GM23338 (cell line): Measurements from ENCODE around the gene BMPER. TPM values are rescaled to one million over a fixed set of nuclear protein-coding genes. Genes with fewer than 3 reads are reported as not detected.

Experiments
- ATAC-seq: fragments of 200-7000 bp; cut with Tn5 transposase; 3 replicates; pipeline ENCODE4 v1.9.1; 2020
- DNase-seq: peaks from one replicate; pipeline ENCODE4 v3.0.0-alpha.2; 2015; ENCODE audit warnings: low spot score
- H2AFZ ChIP-seq: fragments of 200-600 bp; sonication (generic); 2 replicates; pipeline ENCODE4 v1.8.0; 2016; ENCODE audit warnings: antibody characterized with exemption, mild to moderate bottlenecking, moderate library complexity
- H3F3A ChIP-seq: fragments of 200-600 bp; sonication (generic); replicated peaks from 2 replicates; pipeline ENCODE4 v1.8.0; 2017; ENCODE audit warnings: antibody characterized with exemption, mixed run types, low read depth
- H3K27ac ChIP-seq: fragments of 200-600 bp; sonication (generic); 2 replicates; pipeline ENCODE4 v1.6.1; 2016; ENCODE audit warnings: low read depth
- H3K27me3 ChIP-seq: fragments of 200-600 bp; sonication (generic); 2 replicates; pipeline ENCODE4 v1.8.0; 2016; ENCODE audit warnings: mild to moderate bottlenecking, mixed run types, moderate library complexity; ENCODE audit not compliant: insufficient read depth
- H3K36me3 ChIP-seq: fragments of 200-600 bp; sonication (generic); 2 replicates; pipeline ENCODE4 v1.8.0; 2016; ENCODE audit warnings: mild to moderate bottlenecking; ENCODE audit not compliant: insufficient read depth
- H3K4me1 ChIP-seq: fragments of 200-600 bp; sonication (generic); 2 replicates; pipeline ENCODE4 v1.8.0; 2016; ENCODE audit warnings: mild to moderate bottlenecking, moderate library complexity; ENCODE audit not compliant: insufficient read depth
- H3K4me2 ChIP-seq: fragments of 200-600 bp; sonication (generic); 2 replicates; pipeline ENCODE4 v1.7.1; 2017; ENCODE audit warnings: mixed run types
- H3K4me3 ChIP-seq: fragments of 200-600 bp; sonication (generic); 2 replicates; pipeline ENCODE4 v1.6.1; 2016; ENCODE audit warnings: mixed run types
- H3K79me2 ChIP-seq: fragments of 200-600 bp; sonication (generic); replicated peaks from 2 replicates; pipeline ENCODE4 v1.8.0; 2017; ENCODE audit warnings: mild to moderate bottlenecking; ENCODE audit not compliant: insufficient read depth
- H3K9me2 ChIP-seq: fragments of 200-600 bp; sonication (generic); 2 replicates; pipeline ENCODE4 v1.8.0; 2017; ENCODE audit not compliant: insufficient read depth
- H4K20me1 ChIP-seq: fragments of 200-600 bp; sonication (generic); replicated peaks from 2 replicates; pipeline ENCODE4 v1.8.0; 2017; ENCODE audit warnings: mild to moderate bottlenecking; ENCODE audit not compliant: insufficient read depth
- H3K27ac Mint-ChIP-seq: 2 replicates; pipeline ENCODE4 v1.8.0; 2020; ENCODE audit warnings: inconsistent platforms, mild to moderate bottlenecking, moderate library complexity, mixed read lengths
- H3K27me3 Mint-ChIP-seq: 3 replicates; pipeline ENCODE4 v1.8.0; 2022; ENCODE audit warnings: low read depth, mild to moderate bottlenecking, moderate library complexity, mixed read lengths, inconsistent platforms; ENCODE audit not compliant: insufficient read depth, poor library complexity
- H3K36me3 Mint-ChIP-seq: 3 replicates; pipeline ENCODE4 v1.8.0; 2021; ENCODE audit warnings: low read depth, mild to moderate bottlenecking, inconsistent platforms, moderate library complexity, mixed read lengths
- H3K4me1 Mint-ChIP-seq: 3 replicates; pipeline ENCODE4 v1.8.0; 2020; ENCODE audit warnings: mild to moderate bottlenecking, inconsistent platforms, mixed read lengths
- H3K4me3 Mint-ChIP-seq: 3 replicates; pipeline ENCODE4 v1.8.0; 2021; ENCODE audit warnings: moderate library complexity, mild to moderate bottlenecking, inconsistent platforms, mixed read lengths
- H3K9me3 Mint-ChIP-seq: 3 replicates; pipeline ENCODE4 v1.8.0; 2020; ENCODE audit warnings: moderate library complexity, mild to moderate bottlenecking, inconsistent platforms, mixed read lengths
- CREB1 ChIP-seq: fragments of 250-450 bp; sonication (Bioruptor Pico); IDR thresholded peaks from 2 replicates; pipeline ENCODE4 v1.5.0; 2020; ENCODE audit warnings: low read depth, mild to moderate bottlenecking, moderate library complexity
- EZH2 ChIP-seq: fragments of 200-600 bp; sonication (generic); IDR thresholded peaks from one replicate; pipeline ENCODE4 v1.8.0; 2017; ENCODE audit warnings: antibody characterized with exemption, mild to moderate bottlenecking, low read depth; ENCODE audit not compliant: unreplicated experiment
- NANOG ChIP-seq: IDR thresholded peaks from 2 replicates; pipeline ENCODE4 v1.6.1; 2016; ENCODE audit warnings: antibody characterized with exemption, borderline replicate concordance
- STAT1 ChIP-seq: IDR thresholded peaks from one replicate; pipeline ENCODE4 v1.6.1; 2016; ENCODE audit warnings: antibody characterized with exemption; ENCODE audit not compliant: unreplicated experiment
- polyA plus RNA-seq: library from polyadenylated mRNA; unstranded; fragments of >200 nt; fragmentation: Nextera tagmentation; extraction: Ambion mirVana; gene quantifications from 2 replicates; pipeline ENCODE4 v1.2.1, GENCODE V29; 2016
- total RNA-seq: library from RNA; depleted of rRNA; stranded (reverse); fragments of >200 nt; shearing (Covaris generic); gene quantifications from 2 replicates; pipeline ENCODE4 v1.2.3, GENCODE V29; 2014
- TF ChIP-seq, protein P1 (sequence below): fragments of 250-450 bp; sonication (Bioruptor Pico); IDR thresholded peaks from 2 replicates; pipeline ENCODE4 v1.5.0; 2020; ENCODE audit warnings: mild to moderate bottlenecking, moderate library complexity
- TF ChIP-seq, protein P2 (sequence below): IDR thresholded peaks from 2 replicates; pipeline ENCODE4 v1.6.1; 2016; ENCODE audit warnings: antibody characterized with exemption

Gene BMPER
- total and polyA plus RNA-seq, 2 experiments from 2014 or later, result 0.53 to 1.4 TPM

DNA sequence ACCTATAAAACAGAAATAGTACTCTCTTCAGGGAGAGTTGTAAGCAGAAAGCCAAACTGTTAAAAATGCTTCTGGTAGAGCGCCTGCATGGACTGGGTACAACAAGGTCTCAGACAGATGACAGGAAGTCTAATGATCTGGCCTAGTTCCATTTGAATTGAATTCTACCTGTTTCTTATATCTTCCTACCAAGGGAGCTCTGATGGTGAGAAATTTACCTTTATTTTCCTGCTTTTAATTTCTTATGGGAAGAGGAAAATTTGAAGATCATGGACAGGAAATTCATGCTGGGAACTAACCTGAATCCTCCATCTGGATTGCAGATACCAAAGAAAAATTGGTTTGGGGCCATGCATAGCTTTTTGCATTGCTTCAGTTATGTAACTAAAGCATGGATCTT is 63.3 kb downstream of the BMPER start (continued):
- TF ChIP-seq, protein P1, sequence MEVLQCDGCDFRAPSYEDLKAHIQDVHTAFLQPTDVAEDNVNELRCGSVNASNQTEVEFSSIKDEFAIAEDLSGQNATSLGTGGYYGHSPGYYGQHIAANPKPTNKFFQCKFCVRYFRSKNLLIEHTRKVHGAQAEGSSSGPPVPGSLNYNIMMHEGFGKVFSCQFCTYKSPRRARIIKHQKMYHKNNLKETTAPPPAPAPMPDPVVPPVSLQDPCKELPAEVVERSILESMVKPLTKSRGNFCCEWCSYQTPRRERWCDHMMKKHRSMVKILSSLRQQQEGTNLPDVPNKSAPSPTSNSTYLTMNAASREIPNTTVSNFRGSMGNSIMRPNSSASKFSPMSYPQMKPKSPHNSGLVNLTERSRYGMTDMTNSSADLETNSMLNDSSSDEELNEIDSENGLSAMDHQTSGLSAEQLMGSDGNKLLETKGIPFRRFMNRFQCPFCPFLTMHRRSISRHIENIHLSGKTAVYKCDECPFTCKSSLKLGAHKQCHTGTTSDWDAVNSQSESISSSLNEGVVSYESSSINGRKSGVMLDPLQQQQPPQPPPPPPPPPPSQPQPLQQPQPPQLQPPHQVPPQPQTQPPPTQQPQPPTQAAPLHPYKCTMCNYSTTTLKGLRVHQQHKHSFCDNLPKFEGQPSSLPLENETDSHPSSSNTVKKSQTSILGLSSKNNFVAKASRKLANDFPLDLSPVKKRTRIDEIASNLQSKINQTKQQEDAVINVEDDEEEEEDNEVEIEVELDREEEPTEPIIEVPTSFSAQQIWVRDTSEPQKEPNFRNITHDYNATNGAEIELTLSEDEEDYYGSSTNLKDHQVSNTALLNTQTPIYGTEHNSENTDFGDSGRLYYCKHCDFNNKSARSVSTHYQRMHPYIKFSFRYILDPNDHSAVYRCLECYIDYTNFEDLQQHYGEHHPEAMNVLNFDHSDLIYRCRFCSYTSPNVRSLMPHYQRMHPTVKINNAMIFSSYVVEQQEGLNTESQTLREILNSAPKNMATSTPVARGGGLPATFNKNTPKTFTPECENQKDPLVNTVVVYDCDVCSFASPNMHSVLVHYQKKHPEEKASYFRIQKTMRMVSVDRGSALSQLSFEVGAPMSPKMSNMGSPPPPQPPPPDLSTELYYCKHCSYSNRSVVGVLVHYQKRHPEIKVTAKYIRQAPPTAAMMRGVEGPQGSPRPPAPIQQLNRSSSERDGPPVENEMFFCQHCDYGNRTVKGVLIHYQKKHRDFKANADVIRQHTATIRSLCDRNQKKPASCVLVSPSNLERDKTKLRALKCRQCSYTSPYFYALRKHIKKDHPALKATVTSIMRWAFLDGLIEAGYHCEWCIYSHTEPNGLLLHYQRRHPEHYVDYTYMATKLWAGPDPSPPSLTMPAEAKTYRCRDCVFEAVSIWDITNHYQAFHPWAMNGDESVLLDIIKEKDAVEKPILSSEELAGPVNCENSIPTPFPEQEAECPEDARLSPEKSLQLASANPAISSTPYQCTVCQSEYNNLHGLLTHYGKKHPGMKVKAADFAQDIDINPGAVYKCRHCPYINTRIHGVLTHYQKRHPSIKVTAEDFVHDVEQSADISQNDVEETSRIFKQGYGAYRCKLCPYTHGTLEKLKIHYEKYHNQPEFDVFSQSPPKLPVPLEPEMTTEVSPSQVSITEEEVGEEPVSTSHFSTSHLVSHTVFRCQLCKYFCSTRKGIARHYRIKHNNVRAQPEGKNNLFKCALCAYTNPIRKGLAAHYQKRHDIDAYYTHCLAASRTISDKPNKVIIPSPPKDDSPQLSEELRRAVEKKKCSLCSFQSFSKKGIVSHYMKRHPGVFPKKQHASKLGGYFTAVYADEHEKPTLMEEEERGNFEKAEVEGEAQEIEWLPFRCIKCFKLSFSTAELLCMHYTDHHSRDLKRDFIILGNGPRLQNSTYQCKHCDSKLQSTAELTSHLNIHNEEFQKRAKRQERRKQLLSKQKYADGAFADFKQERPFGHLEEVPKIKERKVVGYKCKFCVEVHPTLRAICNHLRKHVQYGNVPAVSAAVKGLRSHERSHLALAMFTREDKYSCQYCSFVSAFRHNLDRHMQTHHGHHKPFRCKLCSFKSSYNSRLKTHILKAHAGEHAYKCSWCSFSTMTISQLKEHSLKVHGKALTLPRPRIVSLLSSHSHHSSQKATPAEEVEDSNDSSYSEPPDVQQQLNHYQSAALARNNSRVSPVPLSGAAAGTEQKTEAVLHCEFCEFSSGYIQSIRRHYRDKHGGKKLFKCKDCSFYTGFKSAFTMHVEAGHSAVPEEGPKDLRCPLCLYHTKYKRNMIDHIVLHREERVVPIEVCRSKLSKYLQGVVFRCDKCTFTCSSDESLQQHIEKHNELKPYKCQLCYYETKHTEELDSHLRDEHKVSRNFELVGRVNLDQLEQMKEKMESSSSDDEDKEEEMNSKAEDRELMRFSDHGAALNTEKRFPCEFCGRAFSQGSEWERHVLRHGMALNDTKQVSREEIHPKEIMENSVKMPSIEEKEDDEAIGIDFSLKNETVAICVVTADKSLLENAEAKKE (CRISPR knock-in tag), result no peak

DNA sequence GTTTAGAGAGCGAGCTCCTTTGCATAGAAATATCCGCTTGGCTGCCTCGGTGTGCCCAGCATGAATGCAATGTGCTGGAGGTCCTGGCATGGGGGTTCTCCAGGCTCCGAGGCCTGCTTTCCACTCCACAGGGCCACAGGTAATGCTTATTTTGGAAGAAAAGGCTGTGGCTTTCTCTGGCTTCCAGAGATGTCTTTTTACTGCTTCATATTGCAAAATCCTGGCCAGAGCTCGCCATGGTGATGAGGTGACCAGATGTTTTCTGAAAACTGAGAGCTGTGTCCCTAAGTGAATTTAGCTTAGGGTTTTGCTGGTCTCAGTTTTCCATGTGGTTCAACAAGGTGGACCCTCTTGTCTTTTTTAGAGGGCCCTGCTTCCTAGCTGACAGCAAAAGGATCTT is 65.2 kb downstream of the BMPER start:
- ATAC-seq (no peak), DNase-seq (no peak)
- Mint-ChIP-seq H3K4me3 (no peak overlapping the region), H3K27me3 (no peaks in the 10 kb centered on the region), H3K36me3 (no peaks in the 10 kb centered on the region), H3K27ac (no peak overlapping the region), H3K4me1 (peaks cover 21% of the 10 kb centered on the region), H3K9me3 (no peaks in the 10 kb centered on the region; the same call in 2 of the 3 replicates)
- Histone ChIP-seq H3F3A (no peaks in the 10 kb centered on the region), H3K36me3 (no peaks in the 10 kb centered on the region), H3K79me2 (no peaks in the 10 kb centered on the region), H2AFZ (no peak overlapping the region), H3K4me3 (no peak overlapping the region), H3K4me2 (no peak overlapping the region), H3K4me1 (peaks cover 5% of the 10 kb centered on the region; the same call in 1 of the 2 replicates), H3K9me2 (peaks cover 5% of the 10 kb centered on the region; the same call in 1 of the 2 replicates), H3K27me3 (no peaks in the 10 kb centered on the region), H3K27ac (no peak overlapping the region), H4K20me1 (no peaks in the 10 kb centered on the region)
- no peak for TF ChIP-seq NANOG
- TF ChIP-seq CREB1 (CRISPR knock-in tag), result no peak
- TF ChIP-seq, protein P1 (CRISPR knock-in tag), result no peak
- TF ChIP-seq, protein P2, sequence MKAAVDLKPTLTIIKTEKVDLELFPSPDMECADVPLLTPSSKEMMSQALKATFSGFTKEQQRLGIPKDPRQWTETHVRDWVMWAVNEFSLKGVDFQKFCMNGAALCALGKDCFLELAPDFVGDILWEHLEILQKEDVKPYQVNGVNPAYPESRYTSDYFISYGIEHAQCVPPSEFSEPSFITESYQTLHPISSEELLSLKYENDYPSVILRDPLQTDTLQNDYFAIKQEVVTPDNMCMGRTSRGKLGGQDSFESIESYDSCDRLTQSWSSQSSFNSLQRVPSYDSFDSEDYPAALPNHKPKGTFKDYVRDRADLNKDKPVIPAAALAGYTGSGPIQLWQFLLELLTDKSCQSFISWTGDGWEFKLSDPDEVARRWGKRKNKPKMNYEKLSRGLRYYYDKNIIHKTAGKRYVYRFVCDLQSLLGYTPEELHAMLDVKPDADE, result no peak
- TF ChIP-seq STAT1, result no peak
- no peak for TF ChIP-seq EZH2
